NCI-H128 (cell line): ENCODE measurements around the gene NOS3.
"Not testable (repeated sequence)": the region's sequence is repeated elsewhere in the genome, so short reads cannot be mapped to it uniquely, and the experiment has no call there.

Experiments
- DNase-seq: peaks from one replicate; lab custom pipeline; 2025; ENCODE audit not compliant: unreplicated experiment; lab: John Stamatoyannopoulos, UW

Gene NOS3

DNA sequence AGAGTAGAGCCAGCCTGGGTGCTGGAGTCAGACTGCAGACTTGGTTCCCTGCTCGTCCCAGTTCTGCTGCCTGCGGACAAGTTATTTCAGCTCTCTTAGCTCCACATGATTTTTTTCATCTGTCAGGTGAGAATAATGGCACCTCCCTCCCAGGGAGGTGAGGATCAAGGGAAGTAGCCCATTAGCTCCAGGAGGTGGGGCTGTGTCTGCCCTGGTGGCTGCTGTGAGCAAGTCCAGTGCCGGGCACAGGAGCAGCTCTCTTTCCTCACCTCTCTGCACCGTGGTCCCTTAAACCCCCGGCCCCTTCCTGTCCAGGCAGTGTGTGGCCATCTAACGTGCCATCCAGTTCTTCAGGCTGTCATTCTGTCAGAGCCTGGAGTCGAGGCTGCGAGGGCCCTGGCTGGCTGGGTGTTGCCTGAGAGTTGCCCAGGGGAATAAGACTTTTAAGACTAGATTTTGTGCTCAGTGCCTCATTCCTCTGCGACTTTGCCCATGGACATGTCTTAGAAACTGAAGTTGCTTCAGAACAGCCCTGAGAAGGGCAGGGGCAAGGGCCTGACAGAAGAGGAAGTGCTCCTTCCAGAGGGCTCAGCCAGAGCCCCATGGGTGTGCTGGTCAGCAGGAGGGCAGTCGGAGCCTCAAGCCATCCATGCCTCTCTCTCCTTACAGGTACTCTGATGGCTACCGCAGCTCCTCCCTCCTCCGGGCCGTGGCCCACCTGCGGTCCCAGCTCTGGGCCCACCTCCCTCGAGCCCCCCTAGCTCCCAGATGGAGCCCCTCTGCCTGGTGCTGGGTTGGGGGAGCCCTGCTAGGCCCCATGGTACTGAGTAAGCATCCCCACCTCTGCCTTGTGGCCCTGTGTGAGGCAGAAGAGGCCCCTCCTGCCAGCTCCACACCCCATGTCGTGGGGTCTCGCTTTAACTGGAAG, 42.4 kb downstream of the NOS3 start:
- no peak for DNase-seq

DNA sequence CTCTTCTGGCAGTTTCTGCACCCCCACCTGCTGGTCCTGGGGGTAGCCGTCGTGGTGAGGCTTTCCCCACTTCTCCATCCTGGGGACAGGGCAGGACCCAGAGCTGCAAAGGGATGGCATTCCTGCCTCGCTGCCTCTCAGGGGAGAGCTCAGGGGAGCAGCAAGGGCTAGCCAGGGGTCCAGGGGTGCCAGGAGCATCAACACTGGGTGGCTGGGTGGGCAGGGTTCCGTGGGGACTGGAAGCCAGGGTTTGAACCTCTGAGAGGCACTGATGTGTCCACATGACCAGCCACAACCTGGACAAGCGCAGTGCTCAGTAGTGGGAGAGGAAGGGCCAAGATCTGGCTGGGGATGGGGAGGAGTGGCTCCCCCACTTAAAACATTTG, 43.0 kb downstream of the NOS3 start:
- DNase-seq, result no peak

DNA sequence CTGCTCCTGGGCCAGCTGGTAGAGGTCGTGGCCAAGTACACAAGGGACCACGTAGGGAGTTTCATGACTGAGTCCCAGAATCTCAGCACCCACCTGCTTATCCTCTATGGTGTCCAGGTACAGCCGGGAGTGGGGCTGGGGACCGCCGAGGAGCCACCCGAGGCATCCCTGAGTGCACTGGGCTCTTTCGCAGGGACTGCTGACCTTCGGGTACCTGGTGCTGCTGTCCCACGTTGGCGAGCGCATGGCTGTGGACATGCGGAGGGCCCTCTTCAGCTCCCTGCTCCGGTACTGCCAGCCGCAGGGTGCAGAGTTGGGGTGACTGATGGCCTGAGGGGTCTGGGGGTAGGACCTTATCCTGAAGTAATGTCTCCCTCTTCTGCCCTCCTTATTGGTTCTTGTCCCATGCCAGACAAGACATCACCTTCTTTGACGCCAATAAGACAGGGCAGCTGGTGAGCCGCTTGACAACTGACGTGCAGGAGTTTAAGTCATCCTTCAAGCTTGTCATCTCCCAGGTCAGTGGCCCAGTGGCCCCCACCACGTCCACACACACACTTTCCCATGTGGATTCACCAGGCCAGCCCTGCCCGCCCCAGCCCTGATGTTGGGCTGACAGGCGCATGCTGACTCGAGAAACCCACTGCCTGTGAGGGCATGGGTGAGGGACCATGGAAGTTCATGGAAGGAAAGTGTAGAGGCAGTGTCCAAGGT, 43.7 kb downstream of the NOS3 start:
- DNase-seq, result no peak

DNA sequence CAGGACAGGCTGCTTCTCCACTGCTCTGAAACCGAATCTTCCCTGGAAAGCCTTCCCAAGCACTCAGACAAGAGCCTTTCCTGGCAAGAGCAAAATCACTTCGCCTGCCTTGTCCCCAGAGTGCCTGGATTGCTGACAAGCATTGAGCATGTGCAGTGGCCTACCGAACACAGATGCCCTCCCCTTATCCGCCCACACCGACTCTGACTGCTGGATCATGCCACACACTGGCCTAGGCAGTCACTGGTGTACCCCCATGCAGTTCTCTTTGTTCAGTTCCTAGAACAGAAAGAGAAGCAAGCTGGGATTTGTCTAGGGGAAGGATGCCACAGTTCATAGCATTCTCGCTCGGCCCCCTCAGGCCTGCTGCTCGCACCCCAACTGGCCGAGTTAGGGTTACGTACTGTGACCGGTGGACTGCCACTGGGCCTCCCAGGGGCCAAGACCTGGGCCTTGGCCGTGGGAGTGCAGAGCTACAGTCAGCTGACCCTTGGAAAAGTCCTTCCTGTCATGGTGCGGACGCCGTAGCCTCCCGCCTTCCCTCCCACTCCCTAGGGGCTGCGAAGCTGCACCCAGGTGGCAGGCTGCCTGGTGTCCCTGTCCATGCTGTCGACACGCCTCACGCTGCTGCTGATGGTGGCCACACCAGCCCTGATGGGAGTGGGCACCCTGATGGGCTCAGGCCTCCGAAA, 44.4 kb downstream of the NOS3 start:
- DNase-seq, result no peak

DNA sequence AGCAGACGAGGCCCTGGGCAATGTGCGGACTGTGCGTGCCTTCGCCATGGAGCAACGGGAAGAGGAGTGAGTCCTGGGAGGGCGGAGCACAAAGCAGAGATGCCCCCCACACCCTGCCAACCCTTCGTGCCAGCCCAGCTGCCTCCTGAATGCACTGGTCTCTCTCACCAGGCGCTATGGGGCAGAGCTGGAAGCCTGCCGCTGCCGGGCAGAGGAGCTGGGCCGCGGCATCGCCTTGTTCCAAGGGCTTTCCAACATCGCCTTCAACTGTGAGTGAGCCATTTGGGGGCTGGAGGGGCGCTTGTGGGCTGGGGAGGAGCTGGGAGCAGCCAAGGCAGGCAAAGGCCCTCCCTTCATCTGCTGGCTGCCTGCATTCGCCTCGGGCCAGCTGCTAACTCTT, 45.1 kb downstream of the NOS3 start:
- no peak for DNase-seq

DNA sequence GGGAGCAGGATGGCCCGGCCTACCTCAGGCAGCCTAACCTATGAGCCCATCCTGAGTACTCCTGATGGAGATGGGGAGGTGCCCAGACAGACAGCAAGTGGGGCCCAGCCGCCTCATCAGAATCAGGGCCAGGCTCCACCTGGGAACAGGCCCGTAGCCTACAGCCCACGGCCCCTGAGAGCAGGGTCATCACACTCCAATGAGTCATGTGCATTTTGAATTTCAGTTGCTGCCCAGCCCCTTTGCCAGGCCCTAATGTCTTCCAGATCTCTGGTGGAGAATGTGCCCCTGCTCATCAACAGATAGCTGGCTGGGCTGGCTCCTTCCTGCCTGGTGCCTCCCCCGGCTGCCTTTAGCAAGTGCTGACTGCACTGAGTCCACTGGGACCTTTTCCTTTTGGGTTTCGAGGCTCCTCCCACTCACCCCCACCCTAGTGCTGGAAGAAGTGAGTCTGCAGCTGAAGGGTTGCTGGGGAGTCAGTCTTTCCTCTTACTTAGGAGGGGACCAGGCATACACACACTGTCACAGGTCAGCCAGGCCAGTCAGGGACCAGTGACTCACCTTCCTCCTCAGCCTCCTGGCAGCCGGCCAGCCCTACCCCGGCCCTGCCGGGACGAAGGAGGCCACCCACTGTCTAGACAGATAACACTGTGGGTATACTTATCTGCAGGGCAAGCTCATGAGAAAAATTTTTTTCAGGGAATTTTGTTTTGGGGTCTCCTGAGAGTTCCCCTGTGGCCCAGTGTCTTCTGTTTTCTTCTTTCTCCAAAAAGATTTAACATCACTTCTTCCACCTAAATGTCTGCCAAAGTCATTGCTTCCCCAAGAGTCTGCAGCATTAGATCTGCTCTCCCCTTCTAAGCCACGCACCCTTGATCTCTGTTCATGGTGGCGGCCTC, 48.4 kb downstream of the NOS3 start:
- DNase-seq, result no peak

DNA sequence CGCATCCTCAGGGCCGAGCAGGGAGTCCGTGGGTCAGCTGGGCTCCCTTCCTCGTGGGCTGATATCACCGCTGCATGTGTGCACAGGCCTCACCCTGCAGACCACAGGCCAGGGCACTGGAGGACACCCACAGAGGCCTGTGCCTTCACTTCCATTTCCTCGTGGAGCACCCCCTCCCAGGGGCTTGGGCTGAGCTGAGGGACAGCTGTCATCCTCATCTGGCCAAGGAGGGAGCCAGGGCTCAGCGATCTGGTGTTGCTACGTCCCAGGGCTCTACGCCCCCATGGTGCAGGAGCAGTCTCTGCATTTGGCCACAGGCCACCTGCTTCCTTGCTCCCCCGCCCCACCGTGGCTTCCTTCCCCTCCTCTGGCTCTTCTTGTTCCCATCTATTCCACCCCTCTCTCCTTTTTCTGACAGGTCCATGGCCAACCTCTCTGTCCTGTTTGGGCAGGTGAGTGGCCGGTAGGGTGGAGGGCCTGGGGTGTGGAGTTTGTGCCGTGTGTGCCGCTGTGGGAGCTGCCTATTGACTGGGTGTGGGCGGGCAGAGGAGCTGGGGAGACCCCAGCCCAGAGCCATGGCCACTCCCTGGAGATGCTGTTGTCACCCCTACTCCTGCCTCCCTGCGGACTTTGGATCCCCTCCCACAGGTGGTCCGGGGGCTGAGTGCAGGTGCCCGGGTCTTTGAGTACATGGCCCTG, 49.2 kb downstream of the NOS3 start:
- no peak for DNase-seq

DNA sequence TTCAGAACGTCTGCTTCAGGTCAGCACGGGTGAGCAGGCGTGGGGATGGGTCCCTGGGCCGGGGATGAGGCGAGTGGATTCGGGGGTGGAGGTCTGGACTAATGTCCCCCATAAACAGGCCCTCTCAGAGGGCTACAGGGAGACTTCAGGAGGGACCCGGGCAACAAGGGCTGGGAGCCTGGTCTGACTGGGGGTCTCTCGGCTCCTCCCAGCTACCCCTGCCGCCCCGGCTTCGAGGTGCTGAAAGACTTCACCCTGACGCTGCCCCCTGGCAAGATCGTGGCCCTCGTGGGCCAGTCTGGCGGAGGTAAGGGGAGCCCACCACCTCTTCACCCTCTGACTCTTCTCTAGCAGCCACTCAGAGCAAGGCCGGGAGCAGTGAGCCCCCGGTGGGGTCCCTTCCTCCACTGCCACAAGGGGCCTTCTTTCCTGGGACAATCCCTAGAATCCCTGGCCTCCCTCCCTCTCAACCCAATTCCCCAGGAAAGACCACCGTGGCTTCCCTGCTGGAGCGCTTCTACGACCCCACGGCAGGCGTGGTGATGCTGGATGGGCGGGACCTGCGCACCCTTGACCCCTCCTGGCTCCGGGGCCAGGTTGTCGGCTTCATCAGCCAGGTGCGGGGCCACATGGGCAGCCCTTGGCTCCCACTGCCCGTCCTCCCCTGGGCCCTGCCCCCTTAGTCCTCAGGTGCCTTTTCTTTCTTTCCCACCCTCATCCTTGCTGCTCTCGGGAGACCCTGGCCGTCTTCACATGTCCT, 50.0 kb downstream of the NOS3 start:
- DNase-seq, result no peak

DNA sequence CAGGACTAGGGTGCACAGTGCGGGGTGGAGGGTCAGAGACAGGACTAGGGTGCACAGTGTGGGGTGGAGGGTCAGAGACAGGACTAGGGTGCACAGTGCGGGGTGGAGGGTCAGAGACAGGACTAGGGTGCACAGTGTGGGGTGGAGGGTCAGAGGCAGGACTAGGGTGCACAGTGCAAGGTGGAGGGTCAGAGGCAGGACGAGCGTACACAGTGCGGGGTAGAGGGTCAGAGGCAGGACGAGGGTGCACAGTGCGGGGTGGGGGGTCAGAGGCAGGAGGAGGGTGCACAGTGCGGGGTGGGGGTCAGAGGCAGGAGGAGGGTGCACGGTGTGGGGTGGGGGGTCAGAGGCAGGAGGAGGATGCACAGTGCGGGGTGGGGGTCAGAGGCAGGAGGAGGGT, 52.6 kb downstream of the NOS3 start:
- not testable (repeated sequence) for DNase-seq

DNA sequence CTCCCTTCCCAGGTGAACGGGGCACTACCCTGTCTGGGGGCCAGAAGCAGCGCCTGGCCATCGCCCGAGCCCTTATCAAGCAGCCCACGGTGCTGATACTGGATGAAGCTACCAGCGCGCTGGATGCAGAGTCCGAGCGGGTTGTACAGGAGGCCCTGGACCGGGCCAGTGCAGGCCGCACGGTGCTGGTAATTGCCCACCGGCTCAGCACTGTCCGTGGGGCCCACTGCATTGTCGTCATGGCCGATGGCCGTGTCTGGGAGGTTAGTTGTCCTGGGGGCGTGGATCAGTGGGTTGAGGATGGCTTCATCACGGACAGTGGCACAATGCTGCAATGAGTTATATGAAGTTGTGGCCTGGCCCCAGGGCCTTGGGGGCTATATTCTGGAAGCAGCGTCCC, 53.1 kb downstream of the NOS3 start:
- DNase-seq, result no peak

DNA sequence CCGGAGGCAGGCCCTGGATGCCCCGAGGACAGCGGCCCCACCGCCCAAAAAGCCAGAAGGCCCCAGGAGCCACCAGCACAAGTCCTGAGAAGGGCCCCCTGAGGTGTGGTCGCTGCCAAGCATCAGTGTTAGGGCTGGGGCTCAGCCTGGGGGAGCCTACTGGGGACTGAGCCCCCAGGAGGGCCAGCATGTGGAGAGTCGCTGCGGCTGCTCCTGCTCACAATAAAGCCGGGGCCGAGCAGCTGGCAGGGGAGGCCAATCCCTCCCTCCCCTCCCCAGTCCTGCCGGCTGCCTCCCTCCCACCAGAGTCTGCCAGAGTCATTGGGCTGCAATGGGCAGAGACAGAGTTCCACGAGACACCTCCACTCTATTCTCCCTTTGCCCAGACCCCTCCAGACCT, 54.4 kb downstream of the NOS3 start:
- no peak for DNase-seq

DNA sequence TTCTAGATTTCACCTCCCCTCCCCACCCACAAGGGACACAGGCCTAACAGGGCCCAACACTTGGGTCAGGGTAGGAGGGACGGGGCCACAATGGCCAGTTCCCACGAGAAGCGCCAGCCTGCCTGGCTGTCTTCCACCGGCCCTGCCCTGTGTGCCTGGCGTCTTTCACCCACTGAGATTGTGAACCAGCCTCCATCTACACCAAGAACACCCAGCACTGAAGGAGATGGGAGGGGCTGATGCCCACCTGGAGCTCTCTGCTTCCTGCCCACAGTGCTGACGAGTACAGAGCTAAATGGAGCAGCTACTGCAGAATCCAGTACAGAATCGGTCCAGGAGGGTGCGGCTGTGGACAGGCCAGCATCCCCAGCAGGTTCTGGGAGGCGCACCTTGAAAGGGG, 55.1 kb downstream of the NOS3 start:
- no peak for DNase-seq

DNA sequence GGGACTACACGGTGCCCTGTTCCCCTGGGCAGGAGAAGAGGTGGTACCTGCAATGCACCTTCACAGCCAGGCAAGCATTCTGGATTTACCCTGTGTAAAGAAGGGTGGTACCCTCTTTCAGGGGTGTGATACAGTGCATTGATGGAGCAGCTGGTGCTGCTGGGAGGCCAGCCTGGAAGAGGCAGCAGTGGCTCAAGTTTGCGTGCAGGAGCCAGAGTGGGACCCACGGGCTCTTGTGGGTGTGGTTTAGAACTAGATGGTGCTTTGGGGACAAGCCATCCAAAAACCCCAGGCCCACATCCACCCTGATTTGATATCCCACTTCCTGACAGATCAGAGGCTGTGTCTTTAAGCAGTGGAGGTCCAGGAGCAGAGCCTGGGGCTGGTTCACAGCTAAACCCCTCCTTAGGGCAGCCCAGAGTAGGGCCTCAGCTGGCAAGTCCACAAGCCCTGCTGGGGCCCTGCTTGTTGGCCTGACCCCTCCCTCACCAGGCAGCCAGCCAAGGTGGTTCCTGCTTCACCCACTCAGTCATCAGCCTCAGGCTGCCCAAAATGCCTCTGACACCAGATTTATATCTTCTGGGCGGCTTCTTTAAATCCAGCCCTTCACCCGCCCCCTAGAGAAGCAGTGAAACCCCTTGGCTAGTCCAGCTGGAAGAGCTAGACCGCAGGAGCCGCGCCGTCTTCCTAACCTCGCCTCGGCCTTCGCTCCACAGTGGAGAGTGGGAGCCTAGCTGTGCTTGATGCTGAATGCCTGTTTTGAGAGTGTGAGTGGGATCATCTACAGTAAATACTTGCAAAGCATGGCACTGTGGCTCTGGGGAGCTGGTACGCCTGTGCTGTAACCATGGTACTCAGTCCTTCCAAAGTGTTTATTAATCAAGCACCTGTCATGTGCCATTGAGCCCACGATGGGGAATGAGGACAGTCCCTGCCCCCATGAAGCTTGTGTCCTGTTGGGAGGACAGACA, 56.1 kb downstream of the NOS3 start:
- no peak for DNase-seq

DNA sequence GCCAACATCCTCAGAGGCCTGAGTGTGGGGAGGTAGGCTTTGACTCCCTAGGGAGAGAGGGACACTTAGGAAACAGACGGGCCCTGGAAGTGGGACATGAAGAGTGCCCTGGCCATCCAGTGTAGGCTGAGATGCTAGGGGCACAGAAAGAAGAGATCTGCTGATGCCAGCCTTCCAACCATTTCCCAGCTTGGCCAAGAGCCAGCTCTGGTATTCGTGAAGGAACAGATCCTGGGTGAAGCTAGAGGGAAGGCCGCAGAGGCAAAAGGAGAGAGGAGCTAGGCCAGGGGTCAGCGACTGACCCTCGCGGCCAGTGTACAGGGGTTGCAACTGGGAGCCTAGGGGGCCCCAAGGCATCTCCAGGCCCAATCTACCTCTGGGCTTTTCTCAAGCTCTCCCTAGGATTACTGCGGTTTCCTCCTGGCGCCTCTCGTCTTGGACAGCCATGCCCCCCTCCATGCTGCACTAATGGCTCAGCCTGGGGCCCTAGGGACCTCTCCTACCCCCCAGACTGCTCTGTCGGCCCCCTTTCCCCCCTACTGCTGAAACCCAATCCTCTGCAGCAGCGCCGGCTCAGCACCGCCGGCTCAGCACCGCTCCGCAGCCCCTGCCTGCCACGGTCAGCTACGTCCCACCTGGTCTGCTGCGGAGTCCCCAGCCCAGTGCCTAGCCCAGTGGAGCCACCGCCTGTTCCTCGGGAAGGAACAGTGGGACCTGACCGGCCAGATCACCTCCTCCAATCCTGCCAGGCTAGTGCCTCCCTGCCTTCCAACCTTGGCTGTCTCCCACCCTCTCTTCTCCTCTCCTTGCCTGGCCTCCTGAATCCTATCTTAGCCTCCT, 57.4 kb downstream of the NOS3 start, which contains the start of gene ASIC3:
TSS of gene ASIC3 (plus strand) at position 556 of the 840 bp plus-strand sequence. CDS start 355 bp downstream, outside the sequence.
- no peak for DNase-seq

DNA sequence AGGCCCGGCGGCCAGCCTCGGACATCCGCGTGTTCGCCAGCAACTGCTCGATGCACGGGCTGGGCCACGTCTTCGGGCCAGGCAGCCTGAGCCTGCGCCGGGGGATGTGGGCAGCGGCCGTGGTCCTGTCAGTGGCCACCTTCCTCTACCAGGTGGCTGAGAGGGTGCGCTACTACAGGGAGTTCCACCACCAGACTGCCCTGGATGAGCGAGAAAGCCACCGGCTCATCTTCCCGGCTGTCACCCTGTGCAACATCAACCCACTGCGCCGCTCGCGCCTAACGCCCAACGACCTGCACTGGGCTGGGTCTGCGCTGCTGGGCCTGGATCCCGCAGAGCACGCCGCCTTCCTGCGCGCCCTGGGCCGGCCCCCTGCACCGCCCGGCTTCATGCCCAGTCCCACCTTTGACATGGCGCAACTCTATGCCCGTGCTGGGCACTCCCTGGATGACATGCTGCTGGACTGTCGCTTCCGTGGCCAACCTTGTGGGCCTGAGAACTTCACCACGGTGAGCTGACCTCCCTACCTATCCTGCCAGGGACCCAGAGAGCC, 58.2 kb downstream of the NOS3 start:
- DNase-seq, result no peak

DNA sequence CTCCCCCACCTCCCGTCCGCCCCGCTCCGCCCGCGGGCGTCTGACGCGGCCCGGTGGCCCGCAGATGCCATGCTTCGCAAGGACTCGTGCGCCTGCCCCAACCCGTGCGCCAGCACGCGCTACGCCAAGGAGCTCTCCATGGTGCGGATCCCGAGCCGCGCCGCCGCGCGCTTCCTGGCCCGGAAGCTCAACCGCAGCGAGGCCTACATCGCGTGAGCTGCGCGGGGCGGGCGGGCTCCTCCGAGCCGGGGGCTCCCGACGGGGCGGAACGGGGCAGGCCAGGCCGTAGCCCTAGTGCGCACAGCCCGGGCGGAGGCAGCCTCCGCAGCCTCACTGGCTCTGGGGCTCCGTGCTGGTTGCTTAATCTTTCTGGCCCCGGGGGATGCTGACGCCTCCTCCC, 60.3 kb downstream of the NOS3 start:
- no peak for DNase-seq

DNA sequence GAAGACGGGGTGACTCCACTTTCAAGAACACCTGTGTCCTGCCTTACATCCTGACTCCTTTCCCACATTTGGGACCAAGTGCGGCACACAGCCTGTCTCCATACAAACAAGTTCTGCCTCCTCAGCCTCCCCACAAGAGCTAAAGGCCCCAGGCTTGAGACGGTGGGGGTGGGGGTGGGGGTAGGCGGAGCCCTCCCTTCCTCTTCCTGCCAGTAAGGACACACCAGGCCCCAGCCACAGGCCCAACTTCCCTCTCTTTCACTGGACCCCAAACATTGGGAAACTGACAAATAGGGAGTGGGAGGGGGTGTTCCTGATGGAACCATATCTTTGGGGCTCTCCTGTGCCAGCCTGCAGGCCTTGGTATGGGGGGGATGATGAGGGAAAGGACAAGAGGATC, 62.3 kb downstream of the NOS3 start:
- DNase-seq, result no peak
